ENCODE results near the gene OTOF. TPM values are rescaled to one million over a fixed set of nuclear protein-coding genes. Genes with fewer than 3 reads are reported as not detected.
A peak's percentile ranks its signal among the peaks of the same experiment; 100 is the strongest.

The OTOF gene
- total RNA-seq (not detected in 2 replicates), polyA plus RNA-seq (not detected in 2 replicates), polyA minus RNA-seq (ENCODE audit: low replicate concordance) (not detected in 2 replicates)
- polyA plus RNA-seq (2012), result not detected in 2 replicates

GRCh38 chr2:26477911-26478253 lies at the start of gene OTOF:
Gene OTOF (minus strand): TSS chr2:26478124.
- no peak within 1 kb of the TSS for H3K4me3 ChIP-seq (replicated peaks in 1 of 4; ENCODE audit: control extremely low read depth in 1 of 4, insufficient read depth in 1 of 4, low read depth in 3 of 4, low read length in 4 of 4)
- H3K27me3 ChIP-seq (ENCODE audit: control insufficient read depth, insufficient read depth, low read length), result no peaks in the 10 kb centered on the region
- no peak within 1 kb of the TSS for H3K9ac ChIP-seq (ENCODE audit: insufficient read depth, low read length)
- no peaks in the 10 kb centered on the region for H4K20me1 ChIP-seq (ENCODE audit: control insufficient read depth, extremely low read depth, insufficient read depth, low read length)
- H2AFZ ChIP-seq (ENCODE audit: low read length), result no peak within 1 kb of the TSS
- peak; percentile 47 to 69 for DNase-seq (ENCODE audit: low read depth in 2 of 2)
- H3K4me2 ChIP-seq (ENCODE audit: extremely low read depth, insufficient read depth, low read length), result no peak within 1 kb of the TSS
- H3K9me3 ChIP-seq (ENCODE audit: control insufficient read depth, insufficient read depth, low read depth, low read length), result no peaks in the 10 kb centered on the region
- no peaks in the 10 kb centered on the region for H3K79me2 ChIP-seq (ENCODE audit: control insufficient read depth, insufficient read depth, low read length)
- no peaks in the 10 kb centered on the region for H3K36me3 ChIP-seq (ENCODE audit: control insufficient read depth, insufficient read depth, low read length)
- H3K27ac ChIP-seq (ENCODE audit: insufficient read depth, low read length), result no peak within 1 kb of the TSS
- TF ChIP-seq EZH2 (IDR thresholded peaks at IDR 0.05; ENCODE audit: low read length, missing control alignments) (no peak), CTCF (conservative IDR thresholded peaks at IDR 0.05 in 1 of 2, IDR thresholded peaks at IDR 0.05 in 1 of 2; ENCODE audit: low read depth in 1 of 2, low read length in 2 of 2) (no peak)
- H3K4me1 ChIP-seq (ENCODE audit: control insufficient read depth, extremely low read depth, insufficient read depth, low read length), result no peaks in the 10 kb centered on the region

- Histone ChIP-seq H2AFZ (ENCODE audit: low read length) (no peak overlapping the region), H3K4me3 (replicated peaks in 1 of 4; ENCODE audit: control extremely low read depth in 1 of 4, insufficient read depth in 1 of 4, low read depth in 3 of 4, low read length in 4 of 4) (no peak overlapping the region), H3K79me2 (ENCODE audit: control insufficient read depth, insufficient read depth, low read length) (no peaks in the 10 kb centered on the region), H3K9ac (ENCODE audit: insufficient read depth, low read length) (no peak overlapping the region), H3K36me3 (ENCODE audit: control insufficient read depth, insufficient read depth, low read length) (no peaks in the 10 kb centered on the region), H3K4me1 (ENCODE audit: control insufficient read depth, extremely low read depth, insufficient read depth, low read length) (no peaks in the 10 kb centered on the region), H4K20me1 (ENCODE audit: control insufficient read depth, extremely low read depth, insufficient read depth, low read length) (no peaks in the 10 kb centered on the region), H3K27ac (ENCODE audit: insufficient read depth, low read length) (no peak overlapping the region), H3K4me2 (ENCODE audit: extremely low read depth, insufficient read depth, low read length) (no peak overlapping the region), H3K27me3 (ENCODE audit: control insufficient read depth, insufficient read depth, low read length) (peaks cover 14% of the 10 kb centered on the region), H3K9me3 (ENCODE audit: control insufficient read depth, insufficient read depth, low read depth, low read length) (no peaks in the 10 kb centered on the region)
- no peak for TF ChIP-seq EZH2 (IDR thresholded peaks at IDR 0.05; ENCODE audit: low read length, missing control alignments)
- DNase-seq (ENCODE audit: low read depth in 2 of 2), result no peak
Observed at GRCh38 chr2:26526589-26526988, 48.7 kb upstream of the OTOF start.

GRCh38 chr2:26526105-26526504 lies 48.2 kb upstream of the OTOF start:
- Histone ChIP-seq H3K27me3 (ENCODE audit: control insufficient read depth, insufficient read depth, low read length) (peaks cover 14% of the 10 kb centered on the region), H3K4me1 (ENCODE audit: control insufficient read depth, extremely low read depth, insufficient read depth, low read length) (no peaks in the 10 kb centered on the region), H3K4me3 (replicated peaks in 1 of 4; ENCODE audit: control extremely low read depth in 1 of 4, insufficient read depth in 1 of 4, low read depth in 3 of 4, low read length in 4 of 4) (no peak overlapping the region), H4K20me1 (ENCODE audit: control insufficient read depth, extremely low read depth, insufficient read depth, low read length) (no peaks in the 10 kb centered on the region), H3K27ac (ENCODE audit: insufficient read depth, low read length) (no peak overlapping the region), H3K9me3 (ENCODE audit: control insufficient read depth, insufficient read depth, low read depth, low read length) (no peaks in the 10 kb centered on the region), H3K36me3 (ENCODE audit: control insufficient read depth, insufficient read depth, low read length) (no peaks in the 10 kb centered on the region), H3K9ac (ENCODE audit: insufficient read depth, low read length) (no peak overlapping the region), H2AFZ (ENCODE audit: low read length) (no peak overlapping the region), H3K79me2 (ENCODE audit: control insufficient read depth, insufficient read depth, low read length) (no peaks in the 10 kb centered on the region), H3K4me2 (ENCODE audit: extremely low read depth, insufficient read depth, low read length) (no peak overlapping the region)
- no peak for DNase-seq (ENCODE audit: low read depth in 2 of 2)
- no peak for TF ChIP-seq EZH2 (IDR thresholded peaks at IDR 0.05; ENCODE audit: low read length, missing control alignments)
- TF ChIP-seq CTCF (conservative IDR thresholded peaks at IDR 0.05 in 1 of 2, IDR thresholded peaks at IDR 0.05 in 1 of 2; ENCODE audit: low read depth in 1 of 2, low read length in 2 of 2), result no peak
